ENCODE measurements around the gene SAMD4B. TPM values are rescaled to one million over a fixed set of nuclear protein-coding genes. Genes with fewer than 3 reads are reported as not detected.
A peak's percentile ranks its signal among the peaks of the same experiment; 100 is the strongest.
"Not testable (repeated sequence)": the region's sequence is repeated elsewhere in the genome, so short reads cannot be mapped to it uniquely, and the experiment has no call there.

Gene SAMD4B
- total RNA-seq, 1 donor from 2014 or later, result 19.2 TPM

DNA sequence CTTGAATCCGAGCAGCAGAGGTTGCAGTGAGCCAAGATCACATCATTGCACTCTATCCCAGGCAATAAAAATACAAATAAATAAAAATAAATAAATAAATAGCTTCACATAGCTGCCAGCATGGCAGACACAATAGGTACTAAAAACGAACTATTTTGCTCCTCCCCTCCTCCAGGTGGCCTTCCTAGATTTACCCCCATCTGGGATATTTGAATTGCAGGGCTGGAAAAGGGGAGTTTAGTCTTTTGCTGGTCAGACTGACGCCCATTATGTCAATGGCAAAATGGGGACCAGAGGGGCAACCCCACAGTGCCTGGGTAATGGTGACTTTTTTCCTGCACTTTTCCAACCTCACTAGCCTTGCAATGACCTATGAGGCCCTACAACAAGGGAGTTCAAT, 5.7 kb upstream of the SAMD4B start:
- Histone ChIP-seq H3K4me3 (ENCODE audit: low read depth, low read length) (no peak overlapping the region), H3K27me3 (ENCODE audit: control insufficient read depth, insufficient read depth, low read length) (no peaks in the 10 kb centered on the region), H3K36me3 (ENCODE audit: control insufficient read depth, insufficient read depth, low read length) (no peaks in the 10 kb centered on the region)
- TF ChIP-seq, protein P1, sequence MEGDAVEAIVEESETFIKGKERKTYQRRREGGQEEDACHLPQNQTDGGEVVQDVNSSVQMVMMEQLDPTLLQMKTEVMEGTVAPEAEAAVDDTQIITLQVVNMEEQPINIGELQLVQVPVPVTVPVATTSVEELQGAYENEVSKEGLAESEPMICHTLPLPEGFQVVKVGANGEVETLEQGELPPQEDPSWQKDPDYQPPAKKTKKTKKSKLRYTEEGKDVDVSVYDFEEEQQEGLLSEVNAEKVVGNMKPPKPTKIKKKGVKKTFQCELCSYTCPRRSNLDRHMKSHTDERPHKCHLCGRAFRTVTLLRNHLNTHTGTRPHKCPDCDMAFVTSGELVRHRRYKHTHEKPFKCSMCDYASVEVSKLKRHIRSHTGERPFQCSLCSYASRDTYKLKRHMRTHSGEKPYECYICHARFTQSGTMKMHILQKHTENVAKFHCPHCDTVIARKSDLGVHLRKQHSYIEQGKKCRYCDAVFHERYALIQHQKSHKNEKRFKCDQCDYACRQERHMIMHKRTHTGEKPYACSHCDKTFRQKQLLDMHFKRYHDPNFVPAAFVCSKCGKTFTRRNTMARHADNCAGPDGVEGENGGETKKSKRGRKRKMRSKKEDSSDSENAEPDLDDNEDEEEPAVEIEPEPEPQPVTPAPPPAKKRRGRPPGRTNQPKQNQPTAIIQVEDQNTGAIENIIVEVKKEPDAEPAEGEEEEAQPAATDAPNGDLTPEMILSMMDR (IDR thresholded peaks at IDR 0.05; ENCODE audit: insufficient read depth, low read length, severe bottlenecking), result no peak
- no peak for DNase-seq (ENCODE audit: low read depth)
- no peak for FAIRE-seq

DNA sequence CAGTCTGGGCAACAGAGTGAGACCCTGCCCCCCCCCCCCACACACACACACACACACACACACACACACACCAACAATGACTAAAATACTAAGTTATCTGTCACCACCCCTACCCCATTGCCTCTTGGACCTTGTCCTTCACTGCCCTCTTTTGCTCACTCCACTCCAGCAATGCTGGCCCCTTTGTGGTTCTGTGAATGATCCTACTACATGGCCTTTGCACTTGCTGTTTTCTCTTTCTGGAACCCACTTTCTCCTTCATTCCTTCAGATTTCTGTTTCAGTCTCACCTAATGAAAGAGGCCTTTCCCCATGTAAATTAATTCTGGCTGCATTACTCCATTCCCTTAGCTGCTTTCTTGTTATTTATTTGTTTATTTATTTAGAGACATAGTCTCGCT, 2.5 kb upstream of the SAMD4B start:
- FAIRE-seq, result no peak

DNA sequence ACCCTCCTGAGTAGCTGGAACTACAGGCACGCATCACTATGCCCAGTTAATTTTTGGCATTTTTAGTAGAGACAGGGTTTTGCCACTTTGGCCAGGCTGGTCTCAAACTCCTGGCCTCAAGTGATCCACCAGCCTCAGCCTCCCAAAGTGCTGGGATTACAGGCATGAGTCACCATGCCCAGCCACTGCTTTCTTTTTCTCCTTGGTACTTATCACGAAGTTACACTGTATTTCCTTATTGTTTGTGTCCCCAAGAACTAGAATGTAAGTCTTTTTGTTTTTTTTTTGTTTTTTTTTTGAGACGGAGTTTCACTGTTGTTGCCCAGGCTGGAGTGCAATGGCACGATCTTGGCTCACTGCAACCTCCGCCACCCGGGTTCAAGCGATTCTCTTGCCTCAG, 2.1 kb upstream of the SAMD4B start:
- not testable (repeated sequence) for DNase-seq (ENCODE audit: low read depth); H3K27me3 ChIP-seq (ENCODE audit: control insufficient read depth, insufficient read depth, low read length); H3K4me3 ChIP-seq (ENCODE audit: low read depth, low read length); FAIRE-seq; H3K36me3 ChIP-seq (ENCODE audit: control insufficient read depth, insufficient read depth, low read length)

More for the DNA sequence above, 2.5 kb upstream of the SAMD4B start:
- Histone ChIP-seq H3K36me3 (ENCODE audit: control insufficient read depth, insufficient read depth, low read length) (no peaks in the 10 kb centered on the region), H3K27me3 (ENCODE audit: control insufficient read depth, insufficient read depth, low read length) (no peaks in the 10 kb centered on the region), H3K4me3 (ENCODE audit: low read depth, low read length) (no peak overlapping the region)
- DNase-seq (ENCODE audit: low read depth), result no peak
- TF ChIP-seq, protein P1 (IDR thresholded peaks at IDR 0.05; ENCODE audit: insufficient read depth, low read length, severe bottlenecking), result no peak

DNA sequence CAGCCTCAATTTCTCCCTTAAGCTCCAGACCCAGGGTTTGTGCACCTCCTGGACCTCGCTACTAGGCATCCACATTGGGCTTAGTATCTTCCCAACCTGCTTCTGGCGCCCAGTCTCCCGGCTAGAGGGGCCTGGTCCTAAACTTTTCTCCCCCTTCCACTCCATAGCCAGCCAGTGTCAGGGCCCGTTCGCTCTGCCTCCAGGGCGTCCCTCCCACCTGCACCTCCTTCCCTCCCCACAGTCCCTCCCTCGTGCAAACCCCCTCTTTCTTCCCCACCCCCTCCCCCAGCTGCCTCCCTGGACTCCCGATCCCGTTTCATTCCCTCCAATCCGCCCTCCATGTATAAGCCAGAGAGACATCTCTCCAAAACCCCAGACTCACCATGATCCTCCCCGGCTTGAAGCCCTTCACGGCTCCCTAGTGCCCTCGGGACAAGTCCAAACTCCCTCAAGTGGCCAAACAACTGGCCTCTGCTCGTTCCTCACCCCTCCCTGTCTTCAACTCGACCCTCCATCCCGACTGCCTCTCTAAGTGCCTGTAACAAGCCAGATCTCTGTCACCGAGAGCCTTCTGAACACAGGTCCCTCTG, 997 bp upstream of the SAMD4B start:
- H3K27me3 ChIP-seq (ENCODE audit: control insufficient read depth, insufficient read depth, low read length), result no peaks in the 10 kb centered on the region
- H3K4me3 ChIP-seq (ENCODE audit: low read depth, low read length), result peak overlapping the region; percentile 75
- peaks cover 2% of the 10 kb centered on the region for H3K36me3 ChIP-seq (ENCODE audit: control insufficient read depth, insufficient read depth, low read length)
- no peak for DNase-seq (ENCODE audit: low read depth)
- TF ChIP-seq, protein P1 (IDR thresholded peaks at IDR 0.05; ENCODE audit: insufficient read depth, low read length, severe bottlenecking), result no peak
- FAIRE-seq, result peak; percentile 13

DNA sequence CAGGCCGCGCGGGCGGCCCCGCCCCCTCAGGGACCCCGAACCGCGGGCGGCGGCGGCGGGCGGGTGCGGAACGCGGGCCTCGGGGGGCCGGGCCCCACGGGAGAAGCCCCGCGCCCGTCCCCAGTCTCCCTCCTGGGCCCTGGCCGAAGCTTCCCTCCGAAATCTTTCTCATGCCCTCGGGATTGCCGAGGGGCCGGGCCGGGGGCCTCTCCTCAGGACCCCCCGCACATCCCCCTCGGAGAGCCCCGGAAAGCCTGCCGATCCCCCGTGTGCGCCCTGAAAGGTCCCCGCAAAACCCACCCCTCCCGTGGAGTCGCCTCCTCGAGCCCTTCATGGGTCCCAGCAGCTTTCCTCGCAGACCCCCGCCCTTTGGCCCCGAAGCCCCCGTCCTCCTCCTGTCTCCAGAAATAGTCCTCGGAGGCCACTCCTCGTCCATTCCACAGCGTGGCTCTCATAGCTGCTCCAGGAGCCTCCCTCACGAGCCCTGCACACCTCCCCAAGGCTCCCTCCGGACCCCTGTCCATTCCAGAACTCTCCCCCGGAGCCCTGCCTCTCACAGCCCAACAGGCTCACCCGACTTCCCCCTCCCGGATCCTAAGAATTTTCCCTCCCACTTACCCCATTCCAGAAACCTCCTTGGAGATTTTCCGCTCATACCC, 555 bp downstream of the SAMD4B start:
- FAIRE-seq (no peak), DNase-seq (ENCODE audit: low read depth) (no peak)
- Histone ChIP-seq H3K36me3 (ENCODE audit: control insufficient read depth, insufficient read depth, low read length) (peaks cover 3% of the 10 kb centered on the region), H3K27me3 (ENCODE audit: control insufficient read depth, insufficient read depth, low read length) (no peaks in the 10 kb centered on the region), H3K4me3 (ENCODE audit: low read depth, low read length) (peak overlapping the region; percentile 81)
- TF ChIP-seq, protein P1 (IDR thresholded peaks at IDR 0.05; ENCODE audit: insufficient read depth, low read length, severe bottlenecking), result no peak

DNA sequence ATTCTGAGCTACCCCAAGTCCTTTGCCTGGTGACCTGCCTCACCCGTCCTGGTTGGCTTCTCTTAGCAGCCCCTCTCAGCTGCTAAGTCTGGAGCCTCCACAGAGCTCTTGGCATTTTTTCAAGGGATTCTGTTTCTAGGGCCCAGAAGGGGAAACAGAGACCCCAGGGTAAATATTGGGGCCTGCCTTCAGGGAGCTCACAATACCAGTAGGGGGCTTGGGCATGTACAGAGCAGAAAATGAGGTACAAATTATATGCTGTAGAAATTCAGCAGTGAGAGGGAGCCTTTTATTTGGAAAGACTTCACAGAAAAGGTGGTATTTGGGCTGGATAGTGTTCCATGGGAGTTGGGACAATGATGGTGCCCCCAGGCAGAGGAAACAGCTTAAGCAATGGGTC, 3.7 kb downstream of the SAMD4B start:
- Histone ChIP-seq H3K36me3 (ENCODE audit: control insufficient read depth, insufficient read depth, low read length) (peaks cover 6% of the 10 kb centered on the region), H3K27me3 (ENCODE audit: control insufficient read depth, insufficient read depth, low read length) (no peaks in the 10 kb centered on the region), H3K4me3 (ENCODE audit: low read depth, low read length) (no peak overlapping the region)
- FAIRE-seq (no peak), DNase-seq (ENCODE audit: low read depth) (no peak)
- TF ChIP-seq, protein P1 (IDR thresholded peaks at IDR 0.05; ENCODE audit: insufficient read depth, low read length, severe bottlenecking), result no peak

Data from bronchial epithelial cell (primary cell).